NOMO-1 (cell line): ENCODE data around the gene ZNRF3.
"Not testable (repeated sequence)": the region's sequence is repeated elsewhere in the genome, so short reads cannot be mapped to it uniquely, and the experiment has no call there.

ENCODE experiments used
- DNase-seq, 2 experiments: peaks; one replicate each; lab custom pipeline; 2025; ENCODE audit not compliant: unreplicated experiment in 2 of 2; lab: John Stamatoyannopoulos, UW

ZNRF3 gene

DNA sequence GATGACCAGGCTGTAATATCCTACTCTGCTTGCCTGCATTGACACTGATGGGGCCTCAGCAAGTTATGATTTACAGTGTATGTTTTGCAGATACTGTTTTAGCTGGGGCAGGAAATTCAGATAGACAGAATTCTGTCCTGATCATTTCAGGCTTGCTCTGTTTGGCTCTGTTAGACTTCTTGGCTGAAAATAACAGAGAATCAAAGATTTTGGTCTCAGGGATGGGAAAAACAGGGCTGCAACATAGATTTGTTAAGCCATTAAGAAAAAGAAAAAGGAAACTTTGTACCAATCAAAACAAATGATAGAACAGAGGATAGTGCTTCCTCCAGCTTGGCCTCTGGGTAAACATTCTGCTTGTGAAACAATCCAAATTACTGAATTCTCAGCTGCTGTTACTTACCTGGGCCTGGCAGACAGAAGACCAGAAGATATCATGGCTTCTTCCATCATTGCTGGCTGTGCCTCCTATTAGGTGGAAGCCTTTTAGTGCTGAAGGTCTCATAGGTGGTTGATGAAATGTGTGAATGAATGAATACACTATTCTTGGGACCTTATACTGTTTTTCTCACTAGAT, 22.0 kb downstream of the ZNRF3 start:
- no peak for DNase-seq

DNA sequence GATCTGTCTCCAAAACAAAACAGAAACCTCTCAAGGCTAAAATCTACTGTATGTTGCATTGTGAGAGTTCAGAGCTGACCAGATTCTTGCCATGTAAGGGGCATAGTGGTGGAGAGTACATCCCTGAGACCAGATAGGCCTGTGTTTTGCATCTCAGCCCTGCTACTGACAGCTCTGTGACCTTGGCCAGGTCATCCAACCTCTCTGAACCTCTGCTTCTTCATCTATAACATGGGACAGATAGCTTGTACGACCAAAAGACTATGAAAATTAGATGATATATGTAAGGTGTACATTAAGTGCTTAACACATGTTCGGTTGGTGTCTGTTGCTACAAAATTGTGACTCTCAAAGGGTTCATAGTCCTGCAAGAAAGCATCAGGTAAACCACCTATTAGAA, 22.9 kb downstream of the ZNRF3 start:
- no peak for DNase-seq

DNA sequence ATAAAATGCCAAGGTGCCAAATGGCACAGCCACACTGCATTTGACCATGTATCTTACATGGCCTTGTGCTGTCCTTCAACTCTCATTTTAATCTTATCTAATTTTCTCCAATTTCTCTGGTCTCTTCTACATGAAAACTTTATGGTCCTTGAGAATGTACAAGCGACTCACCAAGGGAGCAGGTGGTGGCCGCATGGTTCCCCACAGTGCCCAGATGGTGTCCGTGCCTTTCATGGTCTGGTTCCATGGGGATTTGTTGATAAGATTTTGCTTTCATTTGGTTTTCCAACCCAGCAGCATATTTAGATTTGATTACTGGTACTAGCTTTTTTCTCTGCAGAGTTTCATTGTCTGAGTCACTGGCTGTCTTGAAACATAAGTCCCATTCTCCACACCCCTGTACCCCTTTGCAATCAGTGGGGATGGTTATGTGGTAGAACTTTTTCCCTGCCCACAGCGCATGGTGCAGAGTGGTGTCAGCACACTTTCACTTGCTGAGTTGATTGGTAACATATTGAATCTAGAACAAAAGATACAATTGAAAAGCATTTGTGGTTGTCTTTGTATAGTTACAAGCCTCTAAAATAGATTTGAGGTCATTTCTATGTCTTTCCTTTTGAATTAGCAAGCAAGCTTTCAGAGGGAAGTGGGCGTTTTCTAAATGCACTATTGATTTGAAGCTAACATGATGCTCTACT, 24.1 kb downstream of the ZNRF3 start:
- no peak for DNase-seq

DNA sequence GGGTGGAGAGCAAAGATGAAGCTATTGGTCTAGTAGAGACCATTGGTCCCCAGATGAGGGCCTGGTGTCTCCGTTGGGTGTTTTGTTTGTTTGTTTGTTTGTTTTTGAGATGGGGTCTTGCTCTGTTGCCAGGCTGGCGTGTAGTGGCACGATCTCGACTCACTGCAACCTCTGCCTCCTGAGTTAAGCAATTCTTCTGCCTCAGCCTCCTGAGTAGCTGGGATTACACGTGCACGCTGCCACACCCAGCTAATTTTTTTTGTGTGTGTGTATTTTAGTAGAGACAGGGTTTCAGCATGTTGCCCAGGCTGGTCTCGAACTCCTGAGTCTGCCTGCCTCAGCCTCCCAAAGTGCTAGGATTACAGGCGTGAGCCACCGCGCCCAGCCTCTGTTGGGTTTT, 25.4 kb downstream of the ZNRF3 start:
- DNase-seq, result not testable (repeated sequence)

DNA sequence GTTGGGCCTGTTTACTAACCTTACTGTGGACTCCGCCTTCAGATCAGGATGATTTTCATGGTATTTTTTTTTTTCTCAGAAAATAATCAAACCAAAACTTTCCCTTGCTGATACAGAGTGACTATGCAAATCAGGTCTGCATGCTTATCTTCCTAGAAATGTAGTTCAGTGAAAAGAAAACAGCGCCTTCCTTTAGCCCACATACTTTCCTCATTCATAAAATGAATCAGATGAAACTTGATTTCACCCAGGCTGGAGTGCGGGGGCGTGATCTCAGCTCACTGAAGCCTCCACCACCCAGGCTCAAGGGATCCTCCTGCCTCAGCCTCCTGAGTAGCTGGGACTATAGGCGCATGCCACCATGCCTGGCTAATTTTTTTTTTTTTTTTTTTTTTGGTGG, 26.0 kb downstream of the ZNRF3 start:
- DNase-seq, result no peak

DNA sequence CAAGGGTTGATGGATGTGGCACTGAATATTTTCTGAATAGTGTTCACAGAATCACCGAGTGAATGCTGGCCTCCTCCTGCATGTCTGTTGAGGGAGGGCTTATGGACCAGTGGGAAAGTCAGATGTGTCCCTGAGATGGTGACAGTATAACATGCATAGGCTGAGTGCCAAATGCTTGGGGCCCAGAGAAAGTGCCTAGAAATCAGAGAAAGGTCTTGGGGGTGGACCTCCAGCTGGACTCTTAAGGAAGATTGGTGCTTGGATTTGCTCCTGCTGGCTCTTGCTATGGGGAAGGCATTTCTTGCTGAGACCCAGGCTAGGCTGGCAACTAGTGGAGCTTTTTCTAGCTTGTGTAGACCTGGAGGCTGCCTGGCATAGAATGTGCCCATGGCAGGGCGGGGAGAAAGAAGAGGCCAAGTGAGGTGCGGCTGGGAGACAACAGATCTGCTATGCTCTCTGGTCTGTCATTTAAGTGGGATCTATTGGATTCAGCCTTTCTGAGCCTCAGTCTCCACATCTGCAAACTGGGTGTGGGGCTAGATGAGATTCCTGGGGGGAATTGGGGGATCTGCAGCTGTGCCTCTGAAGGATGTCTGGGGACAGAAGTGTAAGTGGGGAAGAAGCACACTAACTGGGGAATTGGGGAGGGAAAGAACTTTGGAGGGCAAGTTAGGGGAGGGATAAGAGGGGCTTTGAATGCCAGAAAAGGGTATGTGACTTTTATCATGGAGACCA, 27.4 kb downstream of the ZNRF3 start:
- no peak for DNase-seq

DNA sequence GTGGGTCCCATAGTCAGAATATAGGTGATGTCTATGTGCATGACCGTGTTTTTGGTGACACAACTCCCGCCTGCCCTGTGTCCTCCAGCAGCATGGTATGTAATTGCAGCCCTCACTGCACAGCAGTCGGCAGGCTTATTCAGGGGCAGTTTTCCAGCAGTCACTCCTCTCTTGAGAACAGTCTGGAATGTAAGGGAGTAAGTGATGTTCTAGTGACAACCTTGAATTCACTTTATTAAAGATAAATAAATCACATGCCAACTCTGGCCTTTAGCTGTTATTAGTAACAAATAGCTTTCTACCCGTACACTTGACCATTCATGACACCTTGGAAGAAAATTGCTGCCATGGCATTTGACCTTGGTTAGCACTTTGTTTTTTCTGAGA, 27.9 kb downstream of the ZNRF3 start:
- DNase-seq, result no peak

DNA sequence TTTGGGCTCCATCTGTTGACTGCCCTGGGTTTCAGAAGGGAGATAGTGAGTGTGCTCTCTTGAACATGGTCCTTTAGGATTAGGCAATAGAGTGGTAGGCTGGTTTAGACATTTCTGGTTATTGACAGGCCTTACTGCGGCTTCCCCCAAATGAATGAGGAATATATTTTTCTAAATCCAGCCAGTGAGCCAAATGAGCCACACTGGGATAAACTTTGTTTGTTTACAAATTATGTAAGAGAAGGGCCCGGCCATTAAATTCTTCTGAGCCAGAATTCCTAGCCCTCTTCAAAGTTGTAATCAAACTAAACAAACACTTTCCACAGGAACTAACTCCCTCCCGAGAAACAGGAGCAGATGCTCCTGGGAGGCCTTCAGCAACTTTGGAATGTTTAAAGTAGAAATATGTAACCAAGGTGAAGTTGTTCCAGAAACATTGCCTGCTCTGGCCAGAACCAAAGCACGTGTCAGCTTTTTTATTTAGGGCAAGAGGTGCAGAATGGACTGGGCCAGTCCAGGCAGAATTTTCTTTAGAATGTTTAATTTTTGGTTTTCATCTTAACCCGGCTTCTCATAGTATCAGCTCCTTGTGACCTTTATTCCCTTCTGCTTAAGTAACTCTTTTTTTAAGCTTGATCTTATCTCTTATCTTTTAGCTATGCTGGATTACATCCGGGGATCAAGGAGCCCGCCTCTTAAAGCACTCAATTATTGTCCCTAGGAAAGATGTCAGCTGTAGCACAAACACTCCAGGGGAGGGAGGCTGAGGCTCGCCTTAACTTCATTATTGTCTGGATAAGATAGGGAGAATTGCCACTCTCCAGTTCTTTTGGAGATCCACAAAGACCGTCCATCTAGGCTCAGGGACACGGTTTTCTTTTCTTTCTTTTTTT, 28.7 kb downstream of the ZNRF3 start:
- DNase-seq, result no peak

DNA sequence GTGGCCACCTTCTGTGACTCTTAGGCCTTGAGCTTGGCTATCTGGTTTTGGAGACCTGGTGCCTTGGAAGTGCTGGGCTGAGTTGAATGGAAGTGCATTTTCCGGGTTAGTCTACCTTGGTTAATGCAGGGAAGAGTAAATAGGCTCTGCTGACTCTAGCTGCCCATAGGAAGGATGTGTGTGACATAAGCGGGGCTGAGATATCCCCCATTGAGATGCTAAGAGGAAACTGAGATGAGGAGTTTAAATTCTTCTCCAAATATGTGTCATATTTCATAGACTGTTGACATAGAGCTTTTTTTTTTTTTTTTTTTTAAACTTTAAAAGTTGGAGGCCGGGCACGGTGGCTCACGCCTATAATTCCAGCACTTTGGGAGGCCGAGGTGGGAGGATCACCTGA, 30.8 kb downstream of the ZNRF3 start:
- no peak for DNase-seq

DNA sequence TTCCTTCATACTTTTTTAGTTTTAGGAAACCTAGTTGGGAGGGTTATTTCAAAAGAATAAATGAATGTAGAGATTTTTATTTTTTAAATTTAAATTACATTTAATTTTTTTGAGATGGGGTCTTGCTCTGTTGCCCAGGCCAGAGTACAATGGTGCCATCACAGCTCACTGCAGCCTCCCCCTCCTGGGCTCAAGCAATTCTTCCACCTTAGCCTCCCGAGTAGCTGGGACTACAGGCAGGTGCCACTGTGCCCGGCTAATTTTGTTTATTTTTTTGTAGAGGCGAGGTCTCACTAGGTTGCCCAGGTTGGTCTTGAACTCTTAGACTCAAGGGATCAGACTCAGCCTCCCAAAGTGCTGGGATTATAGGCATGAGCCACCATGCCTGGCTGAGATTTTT, 32.6 kb downstream of the ZNRF3 start:
- no peak for DNase-seq

DNA sequence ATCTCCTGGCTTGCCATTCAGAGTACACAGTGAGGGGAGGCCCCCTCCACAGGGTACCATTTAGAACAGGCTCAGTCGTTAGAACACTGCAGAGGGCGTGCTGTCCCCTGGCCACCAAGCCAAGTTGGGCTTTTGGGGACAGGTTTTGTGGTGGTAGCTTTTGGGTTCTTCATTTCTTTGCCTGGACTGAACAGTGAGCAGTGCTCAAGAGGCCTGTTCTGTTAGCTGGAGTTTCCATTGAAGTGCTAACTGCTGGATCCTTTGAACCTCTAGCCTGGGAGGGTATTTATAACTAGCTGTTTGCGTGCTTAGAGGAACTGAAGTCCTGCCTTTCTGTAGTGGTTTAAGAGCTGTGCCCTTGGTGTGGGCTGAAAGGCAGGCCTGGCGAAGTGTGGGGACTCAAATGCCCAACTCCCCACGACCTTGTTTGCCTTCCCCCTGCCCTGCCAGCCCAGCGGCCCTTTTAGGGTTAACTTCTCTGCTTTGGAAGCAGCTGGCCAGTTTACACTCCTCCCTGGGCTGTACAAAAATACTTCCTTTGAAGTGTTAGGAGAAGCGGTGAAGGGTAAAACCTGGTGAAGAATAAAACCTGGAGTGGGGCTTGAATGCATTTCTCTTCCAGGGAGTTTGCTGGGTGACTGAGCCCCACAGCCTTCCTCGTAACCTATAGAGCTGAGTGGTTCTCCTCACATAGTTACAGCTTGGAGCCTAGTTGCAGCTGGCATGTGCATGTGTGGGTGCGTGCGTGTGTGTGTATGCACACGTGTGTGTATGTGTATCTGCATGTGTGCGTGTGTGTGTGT, 34.6 kb downstream of the ZNRF3 start:
- DNase-seq, result no peak

DNA sequence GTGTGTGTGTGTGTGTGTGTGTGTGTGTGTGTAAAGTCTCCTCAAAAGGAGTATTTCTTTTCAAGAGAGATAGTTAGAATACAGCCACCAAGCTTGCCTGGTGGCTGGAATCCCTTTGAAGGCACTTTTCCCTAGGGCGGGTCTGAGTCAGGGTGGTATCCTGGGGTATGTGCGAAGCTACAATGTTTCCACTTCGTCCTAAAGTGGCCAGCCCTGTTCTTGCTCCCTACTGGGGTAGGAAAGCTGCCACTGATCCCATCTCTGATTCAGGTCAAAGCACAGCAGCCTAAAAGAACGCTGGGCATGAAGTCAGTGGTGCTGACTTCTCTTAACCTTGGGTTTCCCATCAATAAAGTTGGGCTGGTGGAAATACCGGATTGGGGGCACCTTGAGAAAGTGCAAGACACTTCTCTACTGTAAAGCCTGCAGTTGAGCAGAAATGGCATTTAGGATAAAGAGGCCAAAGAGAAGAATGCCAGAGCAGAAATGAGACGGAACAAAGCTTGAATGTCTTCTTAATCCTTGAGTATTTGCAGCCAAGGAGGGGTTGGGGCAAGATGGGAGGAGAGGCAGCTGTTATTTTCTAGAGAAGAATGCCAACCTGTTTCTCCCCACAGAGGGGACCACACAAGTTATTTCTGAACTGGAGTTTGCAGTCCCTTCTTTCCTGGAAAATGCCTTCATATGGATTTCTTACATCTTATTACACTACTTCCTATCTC, 35.3 kb downstream of the ZNRF3 start:
- DNase-seq, result no peak

DNA sequence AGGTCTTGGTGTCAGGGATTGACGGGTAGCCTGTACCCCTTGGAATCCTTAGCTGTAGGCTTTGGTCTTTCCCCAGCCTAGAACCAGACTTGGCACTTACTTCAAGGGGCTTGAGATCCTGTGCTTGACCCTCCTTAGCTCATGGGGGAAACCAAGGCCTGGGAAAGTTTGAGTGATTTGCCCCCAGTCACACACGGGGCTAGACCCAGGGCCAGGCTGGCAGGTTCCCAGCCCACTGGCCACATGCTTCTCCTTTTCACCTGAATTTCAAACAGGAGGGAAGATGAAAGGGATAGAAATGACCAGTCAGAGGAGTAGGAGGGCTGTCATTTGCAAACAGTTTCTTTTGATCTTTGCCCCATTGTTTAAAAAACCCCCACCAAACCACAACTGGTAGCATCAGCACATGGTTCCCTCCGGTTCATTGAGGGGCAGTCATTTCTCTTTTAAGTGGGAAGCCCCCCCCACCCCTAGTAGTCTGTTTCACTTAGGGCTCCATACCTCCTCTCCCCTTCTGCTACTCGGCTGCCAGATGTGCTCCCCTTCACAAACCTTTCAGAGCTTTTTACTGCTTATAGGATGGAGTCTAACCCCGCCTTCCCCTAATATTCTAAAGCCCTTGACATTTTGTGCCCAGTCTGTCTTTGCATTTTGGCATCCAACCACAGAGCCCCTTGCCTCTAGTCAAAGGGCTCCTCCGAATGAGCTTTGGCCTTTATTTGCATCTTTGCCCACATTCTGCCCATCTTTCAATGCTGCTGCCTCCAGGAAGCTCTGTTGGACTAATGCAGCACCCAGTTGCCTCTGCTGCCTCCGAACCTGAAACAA, 37.6 kb downstream of the ZNRF3 start:
- no peak for DNase-seq

DNA sequence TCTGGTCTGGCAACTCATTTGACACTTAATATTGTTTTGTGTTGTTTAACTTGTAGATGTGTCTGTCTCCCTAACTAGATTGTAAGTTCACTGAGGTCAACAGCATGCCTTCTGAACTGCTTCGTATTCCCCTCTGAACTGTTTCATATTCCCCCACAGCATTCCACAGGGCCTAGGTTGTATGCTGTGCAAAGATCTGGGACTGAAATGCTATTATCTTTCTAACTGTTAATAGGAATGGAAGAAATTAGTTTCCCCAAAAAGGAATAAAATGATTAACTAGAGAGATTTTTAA, 38.2 kb downstream of the ZNRF3 start:
- no peak for DNase-seq

DNA sequence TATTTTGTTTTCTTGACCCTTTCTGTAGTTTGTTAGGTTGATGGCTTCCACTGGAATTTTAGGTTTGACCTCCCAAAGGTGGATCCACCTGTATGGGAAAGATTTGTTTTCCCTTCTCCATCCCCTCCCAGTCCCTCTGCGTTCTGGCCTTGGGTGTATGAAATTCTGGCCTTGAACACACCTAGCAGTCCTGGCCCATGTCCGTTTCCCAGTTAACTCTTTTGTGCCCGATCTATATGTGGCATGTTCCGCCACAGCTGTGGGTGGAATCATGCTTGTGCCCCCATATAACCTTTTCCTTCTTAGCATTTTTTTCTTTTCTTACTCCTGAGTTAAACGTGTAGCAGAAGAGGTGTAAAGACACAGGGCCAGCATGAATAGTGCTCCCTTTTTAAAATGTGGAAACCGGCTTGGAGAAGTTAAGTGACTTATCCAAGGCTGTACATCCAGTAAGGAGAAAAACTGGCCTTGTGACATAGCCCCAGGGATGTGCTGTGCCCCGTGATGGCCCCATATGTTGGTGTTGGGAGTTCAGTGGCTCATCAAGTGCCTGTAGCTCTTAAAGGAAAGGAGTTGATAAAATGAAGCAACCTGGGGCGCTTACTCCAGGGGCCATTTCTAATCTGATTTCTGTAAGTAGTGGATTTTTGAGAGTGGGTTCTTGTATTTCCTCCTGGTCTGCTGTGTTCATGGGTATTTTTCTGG, 39.3 kb downstream of the ZNRF3 start:
- DNase-seq, result no peak

DNA sequence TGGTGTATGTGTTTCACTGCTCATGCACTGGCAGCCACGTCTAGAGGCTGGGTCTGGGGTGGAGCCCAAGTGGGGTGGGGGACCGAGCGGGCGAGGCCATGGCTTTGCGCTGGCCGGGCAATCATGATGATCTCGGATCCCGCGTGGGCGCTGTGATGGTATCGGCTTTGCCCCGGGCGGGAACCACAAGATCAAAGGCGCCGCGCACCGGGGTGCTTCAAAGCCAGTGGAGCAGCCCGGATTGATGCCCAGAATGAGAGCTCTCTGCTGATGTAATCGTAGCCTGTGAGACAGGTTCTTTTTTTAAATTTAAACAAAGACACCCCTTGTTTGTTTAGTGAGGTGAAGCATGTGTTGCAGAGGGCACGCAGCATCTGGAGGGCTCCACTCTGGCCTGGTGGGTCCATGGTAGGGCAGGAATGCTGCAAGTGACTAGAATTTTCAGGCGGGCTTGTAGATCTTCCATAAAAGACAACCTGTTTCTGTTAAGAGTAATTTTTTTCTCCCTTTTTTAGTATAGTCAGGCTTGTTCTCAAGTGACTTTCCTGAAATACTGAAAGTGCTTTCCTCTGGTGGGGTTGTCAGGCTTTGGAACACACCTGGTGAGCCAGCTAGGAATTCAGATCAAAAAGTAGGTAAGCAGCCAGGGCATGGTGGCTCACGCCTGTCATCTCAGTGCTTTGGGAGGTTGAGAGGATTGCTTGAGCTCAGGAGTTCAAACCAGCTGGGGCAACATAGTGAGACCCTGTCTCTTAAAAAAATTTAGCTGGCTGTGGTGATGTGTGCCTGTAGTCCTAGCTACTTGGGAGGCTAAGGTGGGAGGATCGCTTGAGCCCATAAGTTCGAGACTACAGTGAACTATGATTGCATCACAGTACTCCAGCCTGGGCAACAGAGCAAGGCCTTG, 40.7 kb downstream of the ZNRF3 start:
- no peak for DNase-seq

DNA sequence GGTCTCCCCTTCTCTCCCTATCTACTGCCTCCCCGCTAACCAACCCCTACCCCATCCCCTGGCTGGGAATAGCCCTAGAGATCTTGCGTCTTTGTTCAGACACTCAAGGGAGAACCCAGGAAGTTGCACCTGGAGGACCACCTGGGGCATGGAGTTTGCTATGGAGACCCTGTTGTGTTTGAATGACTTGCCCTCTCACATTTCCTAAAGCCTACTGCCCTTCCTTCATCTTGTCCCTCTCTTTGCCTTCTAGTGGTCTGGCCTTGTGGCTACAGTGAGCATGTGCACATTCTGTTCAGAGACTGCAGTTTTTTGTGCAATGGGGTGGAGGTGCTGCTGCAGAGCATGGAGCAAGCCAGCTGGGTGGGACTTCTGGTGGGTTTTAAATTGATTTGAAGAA, 42.5 kb downstream of the ZNRF3 start:
- no peak for DNase-seq

DNA sequence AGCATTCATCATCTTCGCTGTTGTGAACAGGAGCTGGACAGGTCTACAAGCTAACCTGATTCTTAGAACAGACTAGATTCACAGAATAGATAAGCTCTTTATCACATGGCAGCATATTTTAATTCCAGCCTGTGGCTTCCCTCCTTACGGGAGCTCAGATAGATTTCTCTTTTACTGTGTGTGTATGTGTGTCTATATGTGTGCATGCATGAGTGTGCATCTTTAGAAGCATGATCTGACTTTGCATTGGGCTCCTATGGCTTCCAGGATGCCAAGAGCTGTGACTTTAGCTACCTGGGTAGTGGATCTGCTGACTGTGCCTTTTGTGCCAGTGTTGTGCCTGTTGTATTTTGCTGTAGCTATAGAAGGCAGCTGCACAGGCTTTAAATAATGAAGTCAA, 44.3 kb downstream of the ZNRF3 start:
- no peak for DNase-seq
